Motor neuron (in vitro differentiated cells): ENCODE data around the gene NFATC4. TPM values are rescaled to one million over a fixed set of nuclear protein-coding genes. Genes with fewer than 3 reads are reported as not detected.

Experiments
- ATAC-seq, 8 experiments: fragments of 200-7000 bp; cut with Tn5 transposase; replicated peaks in 6 of 8; 2 replicates each; pipeline ENCODE4 v1.8.0; 2021; ENCODE audit warnings: mild to moderate bottlenecking in 8 of 8, moderate library complexity in 8 of 8
- H3K27ac ChIP-seq, 2 donors: fragments of 250-450 bp; sonication (Bioruptor Pico); 2 replicates each; pipeline ENCODE4 v1.9.0; 2021; ENCODE audit warnings: antibody characterized with exemption in 2 of 2, mild to moderate bottlenecking in 2 of 2, moderate library complexity in 1 of 2
- H3K4me1 ChIP-seq, 2 donors: fragments of 250-450 bp; sonication (Bioruptor Pico); replicated peaks in 1 of 2; 2 replicates each; pipeline ENCODE4 v1.6.1; 2021; ENCODE audit warnings: antibody characterized with exemption in 2 of 2, mild to moderate bottlenecking in 2 of 2, moderate library complexity in 1 of 2
- H3K4me3 ChIP-seq, 5 donors: fragments of 250-450 bp; sonication (Bioruptor Pico); 2 replicates each; pipeline ENCODE4 v1.9.0; 2021; ENCODE audit warnings: antibody characterized with exemption in 5 of 5, mild to moderate bottlenecking in 5 of 5, moderate library complexity in 4 of 5
- WGBS, 10 experiments: fragments of 450-650 bp; shearing (Covaris generic); methylation state at CpG; one replicate each; pipeline ENCODE4 v1.0.0; 2022; 5-methylcytosine and 5-hydroxymethylcytosine counted together
- in situ Hi-C, 9 experiments: fragments of 400-800 bp; cut with MboI; loops; one replicate each; pipeline ENCODE4 v1.15.0; 2021; ENCODE audit warnings: low sequenced_read_pairs in 9 of 9, low pct_unique_long_range_greater_than_20kb in 2 of 9; ENCODE audit not compliant: unreplicated experiment in 9 of 9
- total RNA-seq, 8 experiments: library from RNA; unstranded; fragments of 300-600 nt; gene quantifications; 2 replicates each; pipeline versions ENCODE4 v1.2.3 to v1.2.4, GENCODE V29; 2022

Gene NFATC4
- total RNA-seq, 8 experiments from 2014 or later = 5.1 to 345 (median 13.4) TPM

- peaks cover 0 to 5% of the 10 kb centered on the region in 2 donors for H3K4me1 ChIP-seq
- H3K27ac ChIP-seq = no peak overlapping the region
- ATAC-seq = peak in 2 of 8 experiments; percentile 4 to 9
- in situ Hi-C loops = loop anchor here in 4 of 9 experiments (25.0 kb wide), 1 partner anchor 88 kb away; the partner anchor contains the start of genes ADCY4 (in 4 of the 4) and RIPK3 (in 4 of the 4)
- no peak overlapping the region for H3K4me3 ChIP-seq
- WGBS, 10 experiments = 0 to 88% (median 68%) methylated on average over 2 to 3 of the region's 3 CpGs; no CpG with 5 or more reads in 1 of the 10 experiments
These were observed 57.7 kb downstream of the NFATC4 start for GRCh38 chr14:24425704-24426103.

GRCh38 chr14:24426150-24426911 is 58.3 kb downstream of the NFATC4 start:
- no peak overlapping the region for H3K27ac ChIP-seq
- WGBS, 10 experiments = 57 to 100% (median 94%) methylated on average over 1 to 2 of the region's 2 CpGs; no CpG with 5 or more reads in 1 of the 10 experiments
- H3K4me1 ChIP-seq = peaks cover 0 to 11% of the 10 kb centered on the region in 2 donors
- H3K4me3 ChIP-seq = no peak overlapping the region
- in situ Hi-C loops = loop anchor here in 4 of 9 experiments (25.0 kb wide), 1 partner anchor 89 kb away; the partner anchor contains the start of genes ADCY4 (in 4 of the 4) and RIPK3 (in 4 of the 4)
- no peak for ATAC-seq

- in situ Hi-C loops = loop anchor here in 4 of 9 experiments (25.0 kb wide), 1 partner anchor 90 kb away; the partner anchor contains the start of genes ADCY4 (in 4 of the 4) and RIPK3 (in 4 of the 4)
- H3K4me3 ChIP-seq = no peak overlapping the region
- H3K4me1 ChIP-seq = peaks cover 0 to 11% of the 10 kb centered on the region in 2 donors
- H3K27ac ChIP-seq = no peak overlapping the region
- 55 to 100% (median 79%) methylated on average over 1 to 3 of the region's 8 CpGs; no CpG with 5 or more reads in 2 of the 10 experiments for WGBS, 10 experiments
- ATAC-seq = no peak
These were observed 59.0 kb downstream of the NFATC4 start for GRCh38 chr14:24426912-24427536.

GRCh38 chr14:24427537-24428508 is 59.8 kb downstream of the NFATC4 start:
- 92 to 100% methylated on average over 1 to 11 of the region's 18 CpGs; no CpG with 5 or more reads in 8 of the 10 experiments for WGBS, 10 experiments
- Histone ChIP-seq H3K4me3 (no peak overlapping the region), H3K27ac (no peak overlapping the region), H3K4me1 (peaks cover 0 to 11% of the 10 kb centered on the region in 2 donors)
- ATAC-seq = no peak
- in situ Hi-C loops = loop anchor here in 4 of 9 experiments (25.0 kb wide), 1 partner anchor 91 kb away; the partner anchor contains the start of genes ADCY4 (in 4 of the 4) and RIPK3 (in 4 of the 4)

GRCh38 chr14:24428628-24429394 is 60.8 kb downstream of the NFATC4 start:
- no peak overlapping the region for H3K4me3 ChIP-seq

More at GRCh38 chr14:24428628-24429394, 60.8 kb downstream of the NFATC4 start:
- peaks cover 0 to 11% of the 10 kb centered on the region in 2 donors for H3K4me1 ChIP-seq
- no peak overlapping the region for H3K27ac ChIP-seq
- in situ Hi-C loops = loop anchor here in 4 of 9 experiments (25.0 kb wide), 1 partner anchor 92 kb away; the partner anchor contains the start of genes ADCY4 (in 4 of the 4) and RIPK3 (in 4 of the 4)
- no CpG with 5 or more reads among the region's 18 CpGs for WGBS, 10 experiments
- peak in 1 of 8 experiments; percentile 6 for ATAC-seq

Other genes with a start within 250 kb of the NFATC4 start
- 1 to 10 TPM in 2 of 8 experiments, under 1 TPM in 5, not detected in 1; 0.27 to 2.2 (median 0.83) TPM for gene FITM1, start 237.5 kb upstream of the NFATC4 start, total RNA-seq
- gene PSME1, start 232.0 kb upstream of the NFATC4 start, total RNA-seq = 100 to 1,000 TPM in 4 of 8 experiments, 10 to 100 TPM in 4; 40.1 to 318 (median 102) TPM
- 10 to 100 TPM; 16.7 to 41.2 (median 26.0) TPM for gene EMC9, start 226.6 kb upstream of the NFATC4 start, total RNA-seq
- gene PSME2, start 221.6 kb upstream of the NFATC4 start, total RNA-seq = 100 to 1,000 TPM in 5 of 8 experiments, 10 to 100 TPM in 3; 77.2 to 504 (median 129) TPM
- 10 to 100 TPM; 35.0 to 79.5 (median 46.3) TPM for gene RNF31, start 220.7 kb upstream of the NFATC4 start, total RNA-seq
- gene IRF9, start 206.9 kb upstream of the NFATC4 start, total RNA-seq = 100 to 1,000 TPM in 2 of 8 experiments, 10 to 100 TPM in 4, 1 to 10 TPM in 2; 6.6 to 151 (median 34.7) TPM
- 10 to 100 TPM in 6 of 8 experiments, 1 to 10 TPM in 2; 2.6 to 41.2 (median 23.5) TPM for gene REC8, start 196.1 kb upstream of the NFATC4 start, total RNA-seq
- 10 to 100 TPM; 17.4 to 90.0 (median 39.8) TPM for gene IPO4, start 179.4 kb upstream of the NFATC4 start, total RNA-seq
- gene TM9SF1, start 172.7 kb upstream of the NFATC4 start, total RNA-seq = 10 to 100 TPM; 17.6 to 53.1 (median 30.8) TPM
- 10 to 100 TPM in 1 of 8 experiments, 1 to 10 TPM in 7; 1.8 to 10.1 (median 3.4) TPM for gene TSSK4, start 162.5 kb upstream of the NFATC4 start, total RNA-seq
- 10 to 100 TPM; 48.4 to 76.0 (median 55.8) TPM for gene CHMP4A, start 154.7 kb upstream of the NFATC4 start, total RNA-seq
- gene MDP1, start 152.1 kb upstream of the NFATC4 start, total RNA-seq = 10 to 100 TPM; 12.1 to 38.8 (median 27.0) TPM
- 100 to 1,000 TPM; 180 to 362 (median 267) TPM for gene NEDD8, start 135.8 kb upstream of the NFATC4 start, total RNA-seq
- 10 to 100 TPM; 46.7 to 87.8 (median 69.0) TPM for gene GMPR2, start 135.3 kb upstream of the NFATC4 start, total RNA-seq
- 10 to 100 TPM; 33.4 to 54.3 (median 44.4) TPM for gene TINF2, start 125.6 kb upstream of the NFATC4 start, total RNA-seq
- gene TGM1, start 105.0 kb upstream of the NFATC4 start, total RNA-seq = 1 to 10 TPM in 7 of 8 experiments, under 1 TPM in 1; 0.92 to 4.7 (median 2.1) TPM
- 10 to 100 TPM; 13.3 to 28.0 (median 19.6) TPM for gene RABGGTA, start 96.6 kb upstream of the NFATC4 start, total RNA-seq
- 10 to 100 TPM; 11.4 to 26.5 (median 16.4) TPM for gene DHRS1, start 68.4 kb upstream of the NFATC4 start, total RNA-seq
- 10 to 100 TPM; 13.5 to 32.8 (median 16.6) TPM for gene NOP9, start 68.3 kb upstream of the NFATC4 start, total RNA-seq
- 1 to 10 TPM in 1 of 8 experiments, under 1 TPM in 2, not detected in 5; 0.32 to 1.6 (median 0.40) TPM for gene CIDEB, start 60.2 kb upstream of the NFATC4 start, total RNA-seq
- gene LTB4R2, start 58.0 kb upstream of the NFATC4 start, total RNA-seq = 10 to 100 TPM in 1 of 8 experiments, 1 to 10 TPM in 7; 1.3 to 14.6 (median 2.3) TPM
- 10 to 100 TPM in 1 of 8 experiments, 1 to 10 TPM in 6, under 1 TPM in 1; 0.92 to 13.6 (median 2.1) TPM for gene LTB4R, start 56.7 kb upstream of the NFATC4 start, total RNA-seq
- gene ADCY4, start 33.1 kb upstream of the NFATC4 start, total RNA-seq = 1 to 10 TPM in 4 of 8 experiments, under 1 TPM in 4; 0.43 to 3.7 (median 1.2) TPM
- gene RIPK3, start 28.2 kb upstream of the NFATC4 start, total RNA-seq = 1 to 10 TPM in 3 of 8 experiments, under 1 TPM in 2, not detected in 3; 0.29 to 7.9 (median 1.3) TPM
- gene NYNRIN, start 30.8 kb downstream of the NFATC4 start, total RNA-seq = 10 to 100 TPM in 3 of 8 experiments, 1 to 10 TPM in 5; 2.1 to 78.7 (median 6.3) TPM
- 1 to 10 TPM in 4 of 8 experiments, under 1 TPM in 4; 0.16 to 7.9 (median 1.1) TPM for gene CBLN3, start 61.5 kb downstream of the NFATC4 start, total RNA-seq
- 10 to 100 TPM in 7 of 8 experiments, 1 to 10 TPM in 1; 8.5 to 59.9 (median 17.4) TPM for gene KHNYN, start 61.8 kb downstream of the NFATC4 start, total RNA-seq
- gene SDR39U1, start 74.6 kb downstream of the NFATC4 start, total RNA-seq = 10 to 100 TPM; 34.6 to 72.5 (median 55.1) TPM
- 1 to 10 TPM in 3 of 8 experiments, under 1 TPM in 2, not detected in 3; 0.21 to 8.3 (median 3.0) TPM for gene CMA1, start 140.1 kb downstream of the NFATC4 start, total RNA-seq
- 1 to 10 TPM in 2 of 8 experiments, under 1 TPM in 3, not detected in 3; 0.25 to 1.4 (median 0.85) TPM for gene CTSG, start 208.1 kb downstream of the NFATC4 start, total RNA-seq
- under 1 TPM in 1 of 8 experiments, not detected in 7; 0.84 TPM for gene GZMH, start 241.5 kb downstream of the NFATC4 start, total RNA-seq